Dermis microvascular lymphatic vessel endothelial cell (primary cell): ENCODE measurements around the gene FAM161B. TPM values are rescaled to one million over a fixed set of nuclear protein-coding genes. Genes with fewer than 3 reads are reported as not detected.
"Not testable (repeated sequence)": the region's sequence is repeated elsewhere in the genome, so short reads cannot be mapped to it uniquely, and the experiment has no call there.

Source experiments
- DNase-seq, 2 donors: peaks; one replicate each; pipeline versions ENCODE4 v3.0.0 to v3.0.0-alpha.2; 2010; ENCODE audit warnings: low read depth in 2 of 2
- total RNA-seq: library from RNA; depleted of rRNA; stranded (reverse); fragments of >200 nt; gene quantifications from 2 replicates; pipeline ENCODE4 v1.2.1, GENCODE V29; 2014

The FAM161B gene
- total RNA-seq, 1 donor from 2014 or later: 1.2 TPM

DNA sequence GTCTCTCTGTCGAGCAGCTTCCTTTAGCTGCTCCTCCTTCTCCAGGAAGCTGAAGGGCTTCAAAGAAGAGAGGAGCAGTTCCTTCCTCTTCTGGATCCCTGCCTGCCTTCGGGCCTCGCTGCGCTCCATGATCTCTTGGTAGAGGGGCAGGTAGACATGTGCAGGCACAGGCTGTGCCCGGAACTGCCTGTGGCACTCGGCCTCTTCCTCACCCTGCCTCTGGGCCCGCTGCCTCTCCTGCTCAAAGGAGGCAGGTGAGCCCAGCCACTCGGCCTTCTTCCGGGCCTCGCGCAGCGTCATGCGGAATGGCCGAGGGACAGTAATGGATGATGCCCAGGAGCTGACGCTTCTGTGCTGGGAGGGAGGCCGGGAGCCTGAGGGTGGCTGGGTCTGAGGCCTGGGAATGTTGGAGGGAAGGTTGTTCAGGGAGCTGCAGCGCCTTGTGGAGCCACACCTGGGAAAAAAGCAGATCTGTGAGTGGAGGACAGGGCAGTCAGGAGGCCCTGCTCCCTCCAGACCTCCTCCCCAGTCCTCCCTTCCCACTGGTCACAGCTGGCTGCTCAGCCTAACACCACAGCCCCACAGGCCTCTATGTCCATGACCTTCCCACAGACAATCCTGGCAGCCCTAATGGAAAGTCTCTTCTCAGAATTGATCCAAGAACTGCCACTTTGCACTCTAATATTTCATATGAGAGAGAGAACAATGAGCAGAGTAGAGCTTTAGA lies 5.3 kb downstream of the FAM161B start:
- no peak for DNase-seq

DNA sequence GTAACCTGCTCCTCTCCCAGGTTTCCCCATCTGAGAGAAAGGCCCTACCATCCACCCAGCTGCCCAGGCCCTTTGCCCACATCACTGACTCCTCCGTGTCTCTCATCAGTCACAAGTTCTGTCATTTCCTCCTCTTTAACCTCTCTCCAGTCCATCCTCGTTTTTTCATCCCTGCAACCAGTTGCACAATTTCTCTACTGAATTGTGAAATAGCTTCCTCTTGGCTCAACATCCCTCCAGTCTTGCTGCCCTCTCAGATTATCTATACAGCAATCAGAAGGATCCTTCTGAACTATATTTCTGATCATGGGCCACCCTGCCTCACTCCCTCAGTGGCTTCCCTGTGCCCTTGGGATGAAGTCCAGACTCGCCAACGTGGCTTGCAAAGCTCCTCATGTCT lies 6.8 kb downstream of the FAM161B start:
- peak; percentile 42 to 86 for DNase-seq

DNA sequence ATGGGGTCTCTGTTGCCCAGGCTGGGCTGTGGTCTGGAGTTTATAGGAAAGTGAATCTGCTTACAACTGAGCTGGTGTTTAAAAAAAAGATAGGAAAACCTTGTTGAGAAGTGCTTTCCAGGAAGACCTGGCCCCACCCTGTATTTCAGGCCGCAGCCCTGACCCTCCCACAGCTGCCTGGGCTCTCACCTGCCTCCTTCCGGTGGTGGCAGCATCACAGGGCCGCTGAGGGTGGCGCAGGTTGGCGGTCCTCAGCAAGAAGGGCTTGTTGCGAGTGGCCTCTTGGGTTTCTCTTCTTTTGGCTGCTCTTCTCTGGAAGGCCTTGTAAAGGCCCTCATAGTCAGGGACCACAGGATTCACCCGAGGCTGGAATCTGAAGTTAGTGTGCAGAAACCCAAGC lies 7.7 kb downstream of the FAM161B start:
- DNase-seq: no peak

DNA sequence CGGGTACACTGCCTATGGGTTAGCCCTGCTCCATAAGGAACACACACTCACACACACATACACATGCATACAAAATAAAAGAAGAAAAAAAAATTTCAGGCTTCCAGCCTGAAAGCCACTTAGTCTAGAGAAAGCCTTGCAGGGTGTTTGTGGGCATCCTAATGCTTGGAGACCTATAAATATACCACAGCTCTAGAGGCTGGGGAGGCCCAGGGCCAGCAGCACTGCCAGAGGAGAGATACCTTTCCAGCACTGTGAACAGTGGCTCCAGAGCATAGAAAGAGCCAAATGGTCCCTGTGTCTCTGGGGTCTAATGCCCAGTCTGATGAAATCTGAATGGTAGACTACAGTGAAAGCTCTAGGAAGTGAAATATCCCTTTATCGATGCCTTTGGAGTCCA lies 12.9 kb downstream of the FAM161B start:
- no peak for DNase-seq

DNA sequence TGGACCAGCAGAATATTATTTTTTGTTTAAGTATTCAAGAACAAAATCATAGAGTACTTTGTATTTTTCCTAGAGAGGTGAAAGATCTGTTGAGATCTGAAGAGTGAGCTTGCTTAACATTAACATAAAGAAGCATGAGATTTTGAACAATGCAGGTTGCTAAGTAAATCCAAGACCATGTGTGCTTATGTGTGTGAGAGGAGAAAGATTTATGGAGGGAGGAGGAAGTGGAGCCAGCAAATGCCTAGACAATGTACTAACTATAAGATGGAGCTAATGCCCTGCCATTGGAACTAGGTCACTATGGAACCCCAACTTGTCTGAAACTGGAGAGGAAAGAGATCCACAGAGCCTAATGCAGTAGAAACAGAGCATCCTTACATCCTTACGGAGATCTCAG lies 13.3 kb downstream of the FAM161B start:
- DNase-seq: no peak

DNA sequence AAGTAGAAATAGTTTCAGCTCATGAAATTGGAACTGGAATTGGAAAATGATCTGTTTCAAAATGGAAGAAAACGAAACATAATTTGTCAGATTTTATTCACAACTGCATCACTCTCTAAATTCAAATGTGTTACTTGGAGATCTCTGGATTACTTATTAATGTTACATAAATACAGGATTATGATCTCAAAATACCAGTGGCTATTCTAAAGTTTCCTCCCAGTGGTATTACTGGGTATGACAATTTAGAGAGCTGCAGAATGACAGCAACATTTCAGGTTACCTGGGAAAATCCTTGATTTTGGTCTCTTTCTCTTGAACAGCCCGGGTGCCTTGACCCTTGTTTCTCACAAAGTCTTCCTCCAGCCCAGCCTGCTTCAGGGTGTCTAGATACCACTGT lies 14.2 kb downstream of the FAM161B start:
- peak in 1 of 2 donors; percentile 8 for DNase-seq

DNA sequence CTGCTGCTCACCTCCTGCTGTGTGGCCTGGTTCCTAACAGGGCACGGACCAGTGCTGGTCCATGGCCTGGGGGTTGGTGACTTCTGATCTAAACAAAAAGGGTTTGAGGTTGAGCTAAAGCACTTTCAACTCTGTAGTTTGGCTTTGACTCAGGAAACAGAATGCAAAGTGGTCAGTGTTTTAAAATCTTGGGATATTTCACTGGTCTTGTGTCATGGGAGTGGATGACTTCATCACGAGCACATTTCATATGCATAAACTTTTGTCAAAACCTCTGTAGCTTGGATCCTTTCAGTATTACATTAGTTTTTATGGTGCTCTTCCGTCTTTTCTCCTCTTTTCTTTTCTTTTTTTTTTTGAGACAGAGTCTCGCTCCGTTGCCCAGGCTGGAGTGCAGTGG lies 25.6 kb downstream of the FAM161B start:
- DNase-seq: no peak

DNA sequence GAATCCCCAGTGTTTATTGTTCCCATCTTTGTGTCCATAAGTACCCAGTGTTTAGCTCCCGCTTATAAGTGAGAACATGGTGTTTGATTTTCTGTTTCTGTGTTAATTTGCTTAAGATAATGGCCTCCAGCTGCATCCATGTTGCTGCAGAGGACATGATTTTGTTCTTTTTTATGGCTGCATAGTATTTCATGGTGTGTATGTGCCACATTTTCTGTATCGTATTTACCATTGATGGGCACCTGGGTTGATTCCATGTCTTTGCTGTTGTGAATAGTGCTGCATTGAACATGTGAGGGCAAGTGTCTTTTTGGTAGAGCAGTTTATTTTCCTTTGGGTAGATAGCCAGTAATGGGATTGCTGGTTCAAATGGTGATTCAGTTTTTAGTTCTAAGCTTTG lies 30.4 kb downstream of the FAM161B start:
- not testable (repeated sequence) for DNase-seq

DNA sequence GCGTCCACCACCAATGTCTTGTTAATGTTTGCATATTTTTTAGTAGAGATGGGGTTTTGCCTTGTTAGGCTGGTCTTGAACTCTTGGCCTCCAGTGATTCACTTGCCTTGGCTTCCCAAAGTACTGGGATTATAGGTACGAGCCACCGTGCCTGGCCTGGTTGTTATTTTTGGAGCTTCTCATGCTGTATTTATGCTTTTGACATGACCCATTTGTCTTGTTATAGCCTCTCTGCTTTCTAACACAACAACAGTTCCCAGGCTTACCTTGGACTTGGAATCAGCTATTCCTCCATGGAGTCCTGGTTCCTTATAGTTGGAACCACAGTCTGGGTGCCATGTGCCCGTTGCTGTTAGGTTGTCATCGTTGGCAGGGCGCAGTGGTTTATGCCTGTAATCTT lies 33.6 kb downstream of the FAM161B start:
- DNase-seq: no peak

DNA sequence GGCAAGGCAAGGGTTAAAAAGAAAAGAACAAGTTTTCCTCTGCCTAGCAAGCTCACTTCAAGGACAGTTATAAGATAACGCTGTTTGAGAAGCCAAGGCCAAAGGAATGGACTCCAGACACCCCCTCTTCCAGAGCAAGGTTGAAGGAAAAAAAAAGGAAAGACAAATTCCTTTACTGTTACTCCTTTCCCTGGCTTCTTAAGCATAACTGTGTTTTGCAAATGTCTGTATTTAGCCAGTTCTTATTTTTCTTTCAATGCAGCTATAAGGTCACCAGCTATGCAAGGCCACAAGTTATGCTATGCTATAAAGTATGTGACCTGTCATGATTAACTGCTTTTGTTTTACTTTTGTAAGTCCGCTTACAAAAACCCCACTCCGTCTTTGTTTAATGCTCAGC lies 36.6 kb downstream of the FAM161B start:
- no peak for DNase-seq

DNA sequence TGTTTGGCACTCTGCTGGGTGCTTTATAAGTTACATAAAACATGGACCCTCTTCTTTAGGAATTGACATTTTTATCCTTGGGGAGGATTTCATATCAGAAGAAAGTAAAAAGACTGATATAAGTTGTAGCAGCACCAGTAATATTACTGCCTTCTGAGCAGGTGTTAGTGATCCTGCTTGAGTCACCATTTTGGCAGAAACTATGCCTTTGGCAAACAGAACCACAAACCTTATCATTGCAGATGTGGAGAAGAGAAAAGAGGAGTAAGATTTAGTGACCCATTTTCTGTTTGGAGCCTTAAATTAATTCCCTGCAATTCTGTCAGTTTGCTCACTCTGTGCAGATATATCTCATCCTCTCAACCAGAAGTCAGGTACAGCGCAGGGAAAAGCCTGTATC lies 40.2 kb downstream of the FAM161B start:
- DNase-seq: no peak

DNA sequence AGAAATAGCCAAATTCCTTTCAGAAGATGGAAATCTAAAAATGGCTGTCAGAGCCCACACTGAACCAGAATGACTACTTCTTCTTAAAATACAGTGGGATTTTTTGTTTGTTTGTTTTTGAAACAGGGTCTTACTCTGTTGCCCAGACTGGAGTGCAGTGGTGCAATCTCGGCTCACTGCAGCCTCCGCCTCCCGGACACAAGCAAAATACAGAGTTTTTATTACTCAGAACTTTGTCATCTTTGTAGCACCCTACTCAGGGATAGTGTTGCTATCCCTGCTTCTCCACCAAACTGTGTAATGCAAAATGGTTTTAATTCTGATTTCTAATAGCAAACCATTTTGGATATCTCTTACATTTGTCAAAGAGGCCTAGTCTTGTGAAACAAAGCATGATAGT lies 46.9 kb downstream of the FAM161B start:
- no peak for DNase-seq

DNA sequence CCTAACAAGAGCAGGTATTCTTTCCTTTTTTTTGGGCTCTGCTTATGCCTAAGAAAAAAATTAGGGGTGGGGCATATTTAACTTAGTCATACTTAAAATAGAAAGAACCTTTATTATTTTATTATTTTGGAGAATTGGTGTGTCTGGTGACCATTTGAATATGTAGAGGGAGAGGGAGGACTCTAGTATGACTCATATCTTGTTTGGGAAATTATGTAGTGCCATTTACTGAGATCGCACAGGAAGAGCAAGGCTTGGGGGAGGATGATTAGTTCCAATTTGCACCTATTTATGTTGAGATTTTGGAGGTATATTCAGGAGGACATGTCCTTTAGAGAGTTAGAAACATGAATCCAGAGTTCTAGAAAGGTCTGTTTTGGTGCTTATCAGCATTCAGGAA lies 53.4 kb downstream of the FAM161B start:
- DNase-seq: peak in 1 of 2 donors; percentile 31

DNA sequence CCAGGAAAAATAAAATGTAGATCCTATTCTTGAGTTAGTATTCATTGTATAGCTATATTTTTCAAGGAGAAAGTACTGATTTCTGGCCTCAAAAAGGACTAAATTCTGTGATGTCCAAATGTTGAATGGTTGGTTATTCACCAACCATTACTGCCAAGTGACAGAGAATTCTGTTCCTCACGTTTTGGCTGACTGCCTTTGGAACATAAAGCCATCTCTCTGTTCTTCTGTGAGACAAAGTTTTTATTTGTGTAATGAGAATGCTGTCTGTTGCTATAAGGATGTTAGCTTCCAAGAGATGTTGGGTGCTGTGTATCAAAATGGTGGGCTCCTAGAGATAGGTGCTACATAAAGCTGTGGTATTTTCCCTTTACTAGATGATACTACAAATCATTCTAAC lies 54.0 kb downstream of the FAM161B start:
- no peak for DNase-seq

DNA sequence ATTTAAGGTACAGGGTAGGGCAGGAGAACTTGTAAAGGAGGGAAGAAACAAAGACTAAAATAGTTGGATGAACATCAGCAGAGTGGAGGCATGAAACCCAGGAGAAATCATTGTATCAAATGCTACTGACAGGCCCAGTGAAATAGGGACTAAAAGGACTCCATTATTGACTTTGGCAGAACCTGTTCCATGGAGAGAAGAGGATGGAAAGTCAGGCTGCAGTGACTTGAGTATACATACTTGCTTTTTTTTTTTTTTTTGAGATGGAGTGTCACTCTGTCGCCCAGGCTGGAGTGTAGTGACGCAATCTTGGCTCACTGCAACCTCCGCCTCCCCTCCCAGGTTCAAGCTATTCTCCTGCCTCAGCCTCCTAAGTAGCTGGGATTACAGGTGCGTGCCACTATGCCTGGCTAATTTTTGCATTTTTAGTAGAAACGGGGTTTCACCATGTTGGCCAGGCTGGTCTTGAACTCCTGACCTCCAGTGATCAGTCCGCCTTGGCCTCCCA lies 55.7 kb downstream of the FAM161B start:
- not testable (repeated sequence) for DNase-seq

DNA sequence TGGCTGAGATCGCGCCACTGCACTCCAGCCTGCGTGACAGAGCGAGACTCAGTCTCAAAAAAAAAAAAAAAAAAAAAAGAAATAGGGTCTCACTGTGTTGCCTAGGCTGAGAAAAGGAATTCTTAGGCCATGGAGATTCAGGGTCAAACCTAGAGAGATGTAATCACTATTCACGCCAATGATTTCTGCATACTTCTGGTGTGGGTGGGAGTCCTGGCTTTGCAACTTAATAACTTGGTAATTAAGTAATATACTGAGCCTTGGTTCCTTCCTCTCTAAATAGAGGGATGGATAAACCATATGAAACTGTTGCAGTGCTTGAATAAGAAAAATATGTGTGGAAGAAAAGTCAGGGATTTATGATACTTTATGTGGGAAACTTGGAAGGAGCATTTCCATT lies 60.5 kb downstream of the FAM161B start:
- DNase-seq: no peak

DNA sequence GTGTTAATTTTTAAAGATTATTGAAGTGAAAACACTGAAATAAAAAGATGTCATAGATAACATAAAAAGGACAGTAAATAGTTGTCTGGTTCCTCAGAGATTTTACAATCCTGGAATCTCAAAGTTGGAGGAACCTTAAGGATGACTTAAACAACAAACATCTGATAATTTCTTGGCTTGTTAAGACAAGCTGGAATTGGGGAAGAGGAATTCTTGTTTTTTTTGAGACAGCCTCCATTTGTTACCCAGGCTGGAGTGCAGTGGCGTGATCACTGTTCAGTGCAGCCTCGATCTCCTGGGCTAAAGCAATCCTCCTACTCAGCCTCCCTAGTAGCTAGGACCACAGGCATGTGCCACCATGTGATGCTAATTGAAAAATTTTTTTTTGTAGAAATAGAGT lies 60.9 kb downstream of the FAM161B start:
- DNase-seq: no peak

DNA sequence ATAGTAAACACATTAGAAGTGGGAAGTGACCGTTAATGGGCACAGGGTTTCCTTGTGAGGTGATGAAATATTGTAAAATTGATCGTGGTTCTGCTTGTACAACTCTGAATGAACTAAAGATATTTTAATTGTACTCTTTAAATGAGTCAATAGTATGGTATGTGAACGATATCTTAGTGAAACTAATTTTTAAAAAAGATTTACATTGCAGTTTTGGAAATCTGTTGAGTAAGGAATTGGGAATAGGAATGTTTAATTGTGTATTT lies 61.5 kb downstream of the FAM161B start:
- no peak for DNase-seq

DNA sequence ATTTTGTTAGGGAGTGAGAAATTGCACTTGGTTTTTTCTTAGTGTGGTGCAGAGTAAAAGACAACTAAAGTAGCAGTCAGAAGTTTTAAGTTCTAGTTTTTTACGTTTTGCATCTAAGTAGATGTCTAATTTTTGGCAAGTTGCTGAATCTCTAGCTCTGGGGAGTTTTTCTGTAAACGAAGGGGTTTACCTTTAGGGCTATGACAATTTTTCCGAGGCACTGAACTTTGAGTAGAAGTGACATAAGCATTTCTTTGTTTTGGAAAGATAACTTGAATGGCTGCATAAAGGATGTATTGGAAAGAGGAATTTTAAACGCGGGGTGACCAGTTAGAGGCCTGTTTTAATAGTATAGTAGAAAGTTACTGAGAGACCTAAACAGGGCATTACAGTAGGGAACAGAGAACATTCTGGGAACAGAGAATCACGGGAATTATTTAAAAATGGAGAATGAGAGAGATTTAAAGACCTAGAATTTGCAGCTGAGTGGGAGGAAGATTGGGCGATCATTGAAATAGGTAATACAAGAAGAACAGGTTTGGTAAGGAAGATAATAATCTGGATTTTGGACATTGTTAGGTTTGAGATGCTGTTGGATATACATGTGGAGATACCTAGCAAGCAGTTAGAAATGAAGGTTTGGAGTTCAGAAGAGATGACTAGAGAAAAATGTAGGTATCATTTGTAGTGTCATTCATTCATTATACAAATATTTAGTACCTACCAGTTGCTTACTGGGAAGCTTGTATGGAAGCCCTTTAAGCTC lies 62.0 kb downstream of the FAM161B start:
- DNase-seq: peak in 1 of 2 donors; percentile 4

DNA sequence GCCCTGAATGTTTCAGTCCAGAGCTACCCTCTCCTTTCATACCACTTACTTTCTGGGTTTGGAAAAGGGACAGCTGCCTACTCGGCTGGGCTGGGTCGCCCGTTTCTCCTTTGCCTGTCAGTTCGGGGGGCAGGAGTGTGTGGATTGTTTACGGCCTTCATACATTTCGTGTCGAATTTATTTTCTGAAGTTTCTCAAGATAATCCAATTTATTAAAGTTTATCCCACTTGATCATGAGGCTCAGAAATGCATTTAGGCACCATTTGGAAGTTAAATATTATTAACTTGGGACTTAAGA lies 62.6 kb downstream of the FAM161B start:
- DNase-seq: peak; percentile 12 to 36

DNA sequence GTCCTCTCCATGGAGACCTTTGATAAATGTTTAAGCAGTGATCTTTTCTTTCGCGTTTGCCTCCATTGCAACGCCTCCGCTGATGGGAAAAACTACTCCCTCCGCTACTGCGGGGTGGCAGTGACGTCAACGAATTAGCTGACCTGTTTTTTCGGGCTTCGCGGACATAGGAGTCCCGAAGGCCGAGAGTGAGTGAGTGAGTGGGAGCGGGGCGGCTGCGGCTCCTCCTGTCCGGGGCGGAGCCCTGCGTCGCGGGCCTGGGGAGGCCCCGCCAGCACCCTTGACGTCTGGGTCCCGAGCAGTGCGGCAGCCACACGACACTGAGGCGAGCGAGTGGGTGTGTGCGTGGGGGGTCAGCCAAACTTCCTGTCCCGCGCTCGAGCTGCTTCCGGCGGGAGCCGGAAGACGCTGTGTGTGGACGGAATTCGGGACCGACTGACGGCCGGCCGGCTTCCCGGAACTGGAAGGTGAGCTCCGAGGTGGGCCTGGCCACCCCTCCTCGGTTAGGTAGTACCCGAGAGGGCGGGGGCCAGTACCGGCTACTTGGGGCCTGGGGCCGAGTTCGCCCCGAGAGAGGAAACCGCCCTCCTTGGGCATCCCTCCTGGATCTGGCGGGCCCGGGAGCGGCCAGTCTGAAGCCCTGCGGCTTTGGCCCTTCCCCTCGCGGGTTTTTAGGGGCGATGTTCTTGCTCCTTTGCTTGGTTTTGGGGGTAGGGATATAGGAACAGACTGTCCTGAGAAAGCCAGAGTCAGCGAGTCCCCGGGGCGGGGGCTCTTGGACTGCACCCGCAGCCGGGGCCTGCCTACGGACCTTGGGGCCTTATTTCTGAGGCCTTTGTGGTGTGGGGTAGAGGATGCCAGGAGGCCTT lies 63.2 kb downstream of the FAM161B start, which contains the start of gene ZNF410:
TSS of gene ZNF410 (plus strand) at position 411 of the 869 bp plus-strand sequence. CDS start 5,317 bp downstream, outside the sequence.
- DNase-seq: peak; percentile 87 to 95
